ENCODE results near the gene STYXL1. TPM values are rescaled to one million over a fixed set of nuclear protein-coding genes. Genes with fewer than 3 reads are reported as not detected.

Gene STYXL1
- total RNA-seq, 2 donors from 2014 or later: 20.8 to 24.7 TPM

DNA sequence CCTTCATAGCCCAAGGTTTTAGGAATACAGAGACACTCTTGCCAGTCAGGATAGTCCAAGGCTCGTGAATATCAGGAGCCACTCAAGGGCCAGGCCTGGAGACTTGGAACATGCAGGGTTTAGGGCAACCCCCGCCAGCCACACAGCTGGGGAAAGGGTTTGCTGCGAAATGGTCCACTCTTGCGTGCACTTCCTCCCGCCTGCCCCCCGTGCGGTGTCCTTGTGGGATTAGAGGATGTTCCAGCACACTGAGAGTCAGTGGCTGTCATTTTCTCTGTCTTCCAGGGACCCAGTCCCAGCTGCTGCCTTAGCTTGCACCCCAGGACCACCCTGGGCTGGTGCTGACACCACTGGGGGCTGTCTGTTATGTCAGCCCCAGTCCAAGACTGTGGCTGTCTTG, 94.4 kb downstream of the STYXL1 start:
- Histone ChIP-seq H3K36me3 (replicated peaks in 1 of 2; ENCODE audit: insufficient read depth in 1 of 2, low read depth in 2 of 2) (peaks cover 0 to 5% of the 10 kb centered on the region in 2 donors), H3K4me1 (peaks cover 50% of the 10 kb centered on the region), H3K9me3 (no peaks in the 10 kb centered on the region), H3K4me3 (no peak overlapping the region), H3K27me3 (no peaks in the 10 kb centered on the region), H3K27ac (peak overlapping the region in 1 of 4 donors; percentile 19)
- WGBS, 2 donors: 83 to 90% methylated on average over 6 to 7 of the region's 7 CpGs
- intact Hi-C loops (cut with DNase I): no loop called here
- DNase-seq (no peak), ATAC-seq (no peak)
- no peak for TF ChIP-seq POLR2A (IDR thresholded peaks at IDR 0.05)
- TF ChIP-seq, protein P1, sequence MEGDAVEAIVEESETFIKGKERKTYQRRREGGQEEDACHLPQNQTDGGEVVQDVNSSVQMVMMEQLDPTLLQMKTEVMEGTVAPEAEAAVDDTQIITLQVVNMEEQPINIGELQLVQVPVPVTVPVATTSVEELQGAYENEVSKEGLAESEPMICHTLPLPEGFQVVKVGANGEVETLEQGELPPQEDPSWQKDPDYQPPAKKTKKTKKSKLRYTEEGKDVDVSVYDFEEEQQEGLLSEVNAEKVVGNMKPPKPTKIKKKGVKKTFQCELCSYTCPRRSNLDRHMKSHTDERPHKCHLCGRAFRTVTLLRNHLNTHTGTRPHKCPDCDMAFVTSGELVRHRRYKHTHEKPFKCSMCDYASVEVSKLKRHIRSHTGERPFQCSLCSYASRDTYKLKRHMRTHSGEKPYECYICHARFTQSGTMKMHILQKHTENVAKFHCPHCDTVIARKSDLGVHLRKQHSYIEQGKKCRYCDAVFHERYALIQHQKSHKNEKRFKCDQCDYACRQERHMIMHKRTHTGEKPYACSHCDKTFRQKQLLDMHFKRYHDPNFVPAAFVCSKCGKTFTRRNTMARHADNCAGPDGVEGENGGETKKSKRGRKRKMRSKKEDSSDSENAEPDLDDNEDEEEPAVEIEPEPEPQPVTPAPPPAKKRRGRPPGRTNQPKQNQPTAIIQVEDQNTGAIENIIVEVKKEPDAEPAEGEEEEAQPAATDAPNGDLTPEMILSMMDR (IDR thresholded peaks at IDR 0.05): no peak

DNA sequence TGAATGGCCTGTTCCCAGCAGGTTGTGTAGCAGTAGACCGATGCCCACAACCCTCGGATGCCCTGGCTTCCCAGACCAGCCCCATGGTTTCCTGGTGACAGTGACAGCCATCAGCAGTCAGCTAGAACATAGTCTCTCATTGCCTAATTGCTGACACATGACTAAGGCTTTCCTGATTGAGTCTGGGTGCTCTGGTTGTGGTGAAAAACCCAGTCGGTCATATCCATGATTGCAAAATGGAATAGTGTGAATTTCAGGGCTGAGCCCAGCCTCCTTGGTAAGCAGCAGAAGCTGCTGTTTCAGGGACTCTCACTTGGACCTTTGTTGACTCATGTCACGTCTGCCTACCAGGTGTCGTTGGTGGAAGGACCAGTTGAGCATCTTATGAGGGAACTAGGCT, 96.3 kb downstream of the STYXL1 start:
- peak in 1 of 4 donors; percentile 62 for DNase-seq
- intact Hi-C loops (cut with DNase I): no loop called here
- no peak for TF ChIP-seq POLR2A (IDR thresholded peaks at IDR 0.05)
- TF ChIP-seq, protein P1 (IDR thresholded peaks at IDR 0.05): no peak
- ATAC-seq: peak; percentile 9
- Histone ChIP-seq H3K36me3 (replicated peaks in 1 of 2; ENCODE audit: insufficient read depth in 1 of 2, low read depth in 2 of 2) (peaks cover 0 to 5% of the 10 kb centered on the region in 2 donors), H3K9me3 (no peaks in the 10 kb centered on the region), H3K4me3 (no peak overlapping the region), H3K27ac (peak overlapping the region in 3 of 4 donors; percentile 4 to 71 (median 15)), H3K27me3 (no peaks in the 10 kb centered on the region), H3K4me1 (peaks cover 45% of the 10 kb centered on the region)
- WGBS, 2 donors: 55 to 56% methylated on average over 3 to 5 of the region's 5 CpGs

DNA sequence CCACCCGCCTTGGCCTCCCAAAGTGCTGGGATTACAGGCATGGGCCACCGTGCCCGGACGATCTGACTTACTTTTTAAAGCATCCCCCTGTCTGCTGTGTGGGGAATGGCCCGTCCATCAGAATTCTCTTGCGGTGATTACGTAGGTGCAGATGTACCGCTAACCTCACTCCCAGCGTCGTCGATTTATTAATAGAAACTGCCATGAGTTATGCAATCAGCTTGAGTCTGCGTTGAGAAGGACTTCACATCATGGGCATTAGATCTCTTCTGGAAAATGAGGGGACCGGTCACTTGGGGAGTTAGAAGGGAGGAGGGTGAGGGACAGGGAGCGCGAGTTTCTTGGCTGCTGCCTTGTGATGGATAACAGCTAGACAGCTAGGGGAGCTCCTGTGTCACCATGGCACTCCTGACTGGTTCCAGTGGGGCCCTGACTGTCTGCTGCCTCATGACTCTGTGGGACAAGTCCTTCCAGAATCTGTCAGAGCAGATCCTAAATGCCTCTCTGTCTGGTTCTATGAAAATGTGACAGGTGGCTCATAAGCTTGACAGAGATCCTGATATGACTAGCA, 97.6 kb downstream of the STYXL1 start:
- Histone ChIP-seq H3K4me1 (peaks cover 51% of the 10 kb centered on the region), H3K36me3 (replicated peaks in 1 of 2; ENCODE audit: insufficient read depth in 1 of 2, low read depth in 2 of 2) (peaks cover 0 to 5% of the 10 kb centered on the region in 2 donors)
- DNase-seq: peak in 1 of 4 donors; percentile 47

DNA sequence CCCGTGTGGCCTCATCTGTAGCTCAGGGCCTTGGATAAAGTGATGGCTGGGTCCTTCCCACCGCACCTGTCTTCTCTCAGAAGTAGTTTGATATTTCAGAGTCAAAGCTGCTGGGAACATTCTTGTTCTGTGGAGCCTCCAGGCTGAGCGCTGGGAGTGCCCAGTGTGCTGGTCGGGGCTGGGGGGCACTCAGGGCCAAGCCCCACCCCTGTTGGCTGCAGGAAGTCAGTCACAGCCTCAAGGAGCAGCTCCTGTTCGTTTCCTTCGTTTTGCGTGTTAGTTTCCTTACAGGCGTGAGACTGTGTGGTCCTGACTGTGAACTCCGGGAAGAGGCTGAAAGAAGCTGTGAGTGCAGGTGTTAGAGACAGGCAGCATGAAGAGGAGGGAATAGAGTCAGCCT, 99.6 kb downstream of the STYXL1 start:
- Histone ChIP-seq H3K4me3 (no peak overlapping the region), H3K4me1 (peaks cover 57% of the 10 kb centered on the region), H3K9me3 (no peaks in the 10 kb centered on the region), H3K27me3 (no peaks in the 10 kb centered on the region), H3K36me3 (replicated peaks in 1 of 2; ENCODE audit: insufficient read depth in 1 of 2, low read depth in 2 of 2) (no peaks in the 10 kb centered on the region), H3K27ac (peak overlapping the region in 1 of 4 donors; percentile 22)
- intact Hi-C loops (cut with DNase I): no loop called here
- no peak for DNase-seq
- WGBS, 2 donors: 68 to 70% methylated on average over 7 to 9 of the region's 9 CpGs
- no peak for ATAC-seq
- TF ChIP-seq, protein P1 (IDR thresholded peaks at IDR 0.05): no peak
- TF ChIP-seq POLR2A (IDR thresholded peaks at IDR 0.05): no peak

More for the DNA sequence above, 97.6 kb downstream of the STYXL1 start:
- intact Hi-C loops (cut with DNase I): no loop called here
- H3K9me3 ChIP-seq: no peaks in the 10 kb centered on the region
- peak; percentile 43 for ATAC-seq
- peak overlapping the region in 3 of 4 donors; percentile 55 to 71 (median 70) for H3K27ac ChIP-seq
- TF ChIP-seq POLR2A (IDR thresholded peaks at IDR 0.05): no peak
- TF ChIP-seq, protein P1 (IDR thresholded peaks at IDR 0.05): peak in 2 of 7 experiments; percentile 15 to 25
- WGBS, 2 donors: 37 to 39% methylated on average over 8 to 15 of the region's 15 CpGs
- H3K4me3 ChIP-seq: no peak overlapping the region
- no peaks in the 10 kb centered on the region for H3K27me3 ChIP-seq

Small RNA genes lying within 50 kb of the gene (small RNA-seq; reads per million reads assigned to genes)
- gene RNU6-863P: not detected

Other genes with a start within 250 kb of the STYXL1 start
- not detected for gene CCL24, start 234.2 kb downstream of the STYXL1 start, total RNA-seq
- 10 to 100 TPM; 18.7 to 41.2 TPM for gene RHBDD2, start 169.0 kb downstream of the STYXL1 start, total RNA-seq
- gene POR, start 132.8 kb downstream of the STYXL1 start, total RNA-seq: 100 to 1,000 TPM in 1 of 2 donors, 10 to 100 TPM in 1; 54.2 to 118 TPM
- gene TMEM120A, start 53.4 kb downstream of the STYXL1 start, total RNA-seq: 10 to 100 TPM; 22.1 to 35.0 TPM
- 10 to 100 TPM; 56.6 to 67.2 TPM for gene MDH2, start 106 bp upstream of the STYXL1 start, total RNA-seq
- 10 to 100 TPM in 1 of 2 donors, 1 to 10 TPM in 1; 3.4 to 13.8 TPM for gene SRRM3, start 153.9 kb upstream of the STYXL1 start, total RNA-seq

Measured in body of pancreas (tissue), 4 donors.